Fibroblast of mammary gland (primary cell): Measurements from ENCODE around the gene GJB5.

Experiments
- DNase-seq: peaks from one replicate; pipeline ENCODE4 v3.0.0-alpha.2; 2010; ENCODE audit warnings: low read depth
- H3K4me3 ChIP-seq: 2 replicates; pipeline ENCODE4 v1.5.1; 2011; ENCODE audit warnings: low read depth, mild to moderate bottlenecking, low read length, moderate library complexity; ENCODE audit not compliant: control insufficient read depth
- TF ChIP-seq, protein P1 (sequence below): conservative IDR thresholded peaks from 2 replicates; pipeline ENCODE4 v1.5.1; 2011; ENCODE audit warnings: low read depth, low read length, inconsistent platforms; ENCODE audit not compliant: control insufficient read depth, insufficient read depth

The GJB5 gene

DNA sequence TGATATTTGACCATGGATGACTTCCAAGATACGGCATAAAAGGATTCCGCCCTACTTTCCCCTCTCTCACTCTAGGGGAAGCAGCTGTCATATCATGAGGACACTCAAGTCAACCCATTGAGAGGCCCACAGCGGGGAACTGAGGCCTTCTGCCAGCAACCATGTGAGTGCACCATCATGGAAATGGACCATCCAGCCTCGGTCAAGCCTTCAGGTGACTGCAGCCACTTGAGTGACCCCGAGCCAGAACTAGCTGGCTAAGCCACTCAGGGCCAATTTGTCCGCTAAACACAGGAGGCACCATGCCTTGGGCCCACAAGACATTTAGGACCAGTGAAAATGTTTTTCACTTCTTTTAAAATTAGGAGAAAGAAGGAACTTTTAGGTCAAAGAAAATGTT, 11.1 kb upstream of the GJB5 start:
- no peak overlapping the region for H3K4me3 ChIP-seq
- no peak for DNase-seq
- TF ChIP-seq, protein P1, sequence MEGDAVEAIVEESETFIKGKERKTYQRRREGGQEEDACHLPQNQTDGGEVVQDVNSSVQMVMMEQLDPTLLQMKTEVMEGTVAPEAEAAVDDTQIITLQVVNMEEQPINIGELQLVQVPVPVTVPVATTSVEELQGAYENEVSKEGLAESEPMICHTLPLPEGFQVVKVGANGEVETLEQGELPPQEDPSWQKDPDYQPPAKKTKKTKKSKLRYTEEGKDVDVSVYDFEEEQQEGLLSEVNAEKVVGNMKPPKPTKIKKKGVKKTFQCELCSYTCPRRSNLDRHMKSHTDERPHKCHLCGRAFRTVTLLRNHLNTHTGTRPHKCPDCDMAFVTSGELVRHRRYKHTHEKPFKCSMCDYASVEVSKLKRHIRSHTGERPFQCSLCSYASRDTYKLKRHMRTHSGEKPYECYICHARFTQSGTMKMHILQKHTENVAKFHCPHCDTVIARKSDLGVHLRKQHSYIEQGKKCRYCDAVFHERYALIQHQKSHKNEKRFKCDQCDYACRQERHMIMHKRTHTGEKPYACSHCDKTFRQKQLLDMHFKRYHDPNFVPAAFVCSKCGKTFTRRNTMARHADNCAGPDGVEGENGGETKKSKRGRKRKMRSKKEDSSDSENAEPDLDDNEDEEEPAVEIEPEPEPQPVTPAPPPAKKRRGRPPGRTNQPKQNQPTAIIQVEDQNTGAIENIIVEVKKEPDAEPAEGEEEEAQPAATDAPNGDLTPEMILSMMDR, result no peak

DNA sequence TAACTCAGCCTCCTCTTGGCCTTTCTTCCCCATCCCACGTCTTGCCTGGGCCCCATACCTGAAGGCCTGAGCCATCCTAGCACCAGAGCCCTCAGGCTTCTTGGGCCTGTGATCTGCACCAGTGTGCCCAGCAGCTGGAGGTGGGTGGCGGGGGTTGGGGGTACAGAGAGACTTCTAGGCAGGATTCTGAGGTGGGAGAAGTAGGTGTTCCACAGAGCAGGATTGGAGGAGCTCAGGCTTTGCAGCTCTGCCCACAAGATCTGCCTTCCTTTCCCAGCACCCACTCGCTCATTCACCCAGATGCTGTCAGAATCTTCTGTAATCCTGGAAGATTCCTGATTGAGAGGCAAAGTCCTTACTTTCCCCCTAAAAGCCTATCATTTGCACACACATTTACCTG, 10.0 kb upstream of the GJB5 start:
- TF ChIP-seq, protein P1, result no peak
- no peak for DNase-seq
- H3K4me3 ChIP-seq, result no peak overlapping the region

- no peak overlapping the region for H3K4me3 ChIP-seq
- TF ChIP-seq, protein P1, result no peak
- no peak for DNase-seq
These were observed 9.2 kb upstream of the GJB5 start for GRCh38 chr1:34745666-34746065.

DNA sequence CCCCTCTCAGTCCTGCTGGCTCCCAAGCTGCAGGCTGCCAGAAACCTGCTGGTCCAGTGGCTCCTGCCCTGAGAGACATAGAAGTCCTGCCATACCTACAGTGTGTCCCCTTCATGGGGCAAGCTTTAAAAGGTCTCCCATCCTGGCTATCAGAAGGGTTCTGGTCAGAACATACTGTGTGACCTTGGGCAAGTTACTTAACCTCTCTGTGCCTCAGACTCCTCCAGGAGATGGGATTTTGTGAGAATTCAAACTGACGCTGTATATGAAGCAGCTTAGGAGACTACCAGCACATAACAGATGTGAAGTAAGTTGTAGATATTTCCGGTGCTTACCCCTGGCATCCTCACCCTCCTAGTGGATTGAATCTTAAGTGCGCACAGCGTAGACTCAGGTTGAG, 8.7 kb upstream of the GJB5 start:
- DNase-seq, result no peak
- TF ChIP-seq, protein P1, result no peak

GRCh38 chr1:34746785-34747637, 7.8 kb upstream of the GJB5 start:
- TF ChIP-seq, protein P1, result no peak
- DNase-seq, result no peak
- no peak overlapping the region for H3K4me3 ChIP-seq

More for the DNA sequence above, 8.7 kb upstream of the GJB5 start:
- no peak overlapping the region for H3K4me3 ChIP-seq

GRCh38 chr1:34747638-34747941, 7.3 kb upstream of the GJB5 start:
- no peak overlapping the region for H3K4me3 ChIP-seq
- DNase-seq, result no peak
- TF ChIP-seq, protein P1, result no peak
